HG03175 (cell line): ENCODE measurements around the gene EPHB4.
"Not testable (repeated sequence)": the region's sequence is repeated elsewhere in the genome, so short reads cannot be mapped to it uniquely, and the experiment has no call there.

ENCODE experiments used
- ATAC-seq: cut with Tn5 transposase; IDR thresholded peaks from one replicate; pipeline ENCODE4 v1.9.1; 2021; ENCODE audit warnings: mild to moderate bottlenecking, moderate library complexity; ENCODE audit not compliant: unreplicated experiment

The EPHB4 gene

DNA sequence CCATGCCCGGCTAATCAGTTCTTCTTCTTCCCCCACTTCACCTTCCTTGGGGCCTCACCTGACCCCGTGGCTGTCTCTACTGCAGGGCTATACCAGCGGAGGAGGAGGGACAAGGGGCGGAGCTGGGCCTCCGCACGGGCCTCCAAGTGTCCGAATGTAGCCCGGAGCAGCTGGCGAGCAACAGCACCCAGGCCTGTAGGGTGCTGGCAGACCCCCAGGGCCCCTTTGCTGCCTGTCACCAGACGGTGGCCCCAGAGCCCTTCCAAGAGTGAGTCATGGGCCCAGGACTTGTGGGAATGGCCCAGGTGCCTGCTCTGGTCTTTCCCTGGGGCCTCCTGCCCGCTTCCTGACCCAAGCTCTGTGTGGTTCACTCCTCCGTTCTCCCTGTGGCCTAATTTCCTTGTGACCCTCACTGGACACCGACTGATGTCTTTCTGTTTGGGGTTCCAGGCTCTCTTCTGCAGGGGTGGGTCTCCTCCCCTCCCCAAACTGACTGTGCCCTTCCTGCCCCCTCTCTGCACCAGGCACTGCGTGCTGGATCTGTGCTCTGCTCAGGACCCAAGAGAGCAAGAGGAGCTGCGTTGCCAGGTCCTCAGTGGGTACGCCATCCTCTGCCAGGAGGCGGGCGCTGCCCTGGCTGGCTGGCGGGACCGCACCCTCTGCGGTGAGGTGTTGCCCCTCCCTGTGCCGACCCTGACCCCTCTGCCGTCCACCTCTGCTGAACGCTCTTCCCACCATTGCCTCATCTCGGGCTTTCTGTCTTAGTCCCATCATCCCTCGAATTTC, 35.2 kb downstream of the EPHB4 start:
- ATAC-seq = no peak

DNA sequence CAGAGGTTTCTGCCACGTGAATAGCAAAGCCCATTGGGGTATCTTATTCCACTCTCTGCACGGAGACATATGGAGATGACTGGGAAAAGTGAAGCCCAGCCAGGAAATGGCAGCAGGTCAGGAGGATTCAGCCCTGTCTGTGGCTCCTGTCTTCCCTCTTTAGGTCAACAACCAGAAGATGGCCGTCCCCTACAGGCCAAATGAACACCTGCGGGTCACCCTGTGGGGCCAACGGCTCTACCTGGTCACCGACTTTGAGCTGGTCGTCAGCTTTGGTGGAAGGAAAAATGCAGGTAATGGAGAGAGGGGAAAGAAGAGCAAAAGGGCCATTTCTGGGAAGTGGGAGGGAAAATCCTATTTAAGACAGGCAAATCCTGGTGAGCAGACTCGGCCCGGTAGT, 38.3 kb downstream of the EPHB4 start:
- ATAC-seq = no peak

DNA sequence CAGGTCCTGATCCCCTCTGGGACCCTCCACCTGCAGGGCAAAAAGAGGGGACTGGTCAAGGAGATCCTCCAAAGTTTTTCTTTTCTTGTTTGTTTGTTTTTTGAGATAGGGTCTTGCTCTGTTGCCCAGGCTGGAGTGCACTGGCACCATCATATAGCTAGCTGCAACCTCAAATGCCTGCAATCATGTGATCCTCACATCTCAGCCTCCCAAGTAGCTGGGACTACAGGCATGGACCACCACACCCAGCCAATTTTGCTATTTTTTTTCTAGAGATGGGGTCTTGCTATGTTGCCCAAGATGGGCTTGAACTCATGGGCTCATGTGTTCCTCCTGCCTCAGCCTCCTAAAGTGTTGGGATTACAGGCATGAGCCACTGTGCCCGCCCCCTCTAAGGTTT, 41.0 kb downstream of the EPHB4 start:
- no peak for ATAC-seq

GRCh38 chr7:100785878-100786277, 41.4 kb downstream of the EPHB4 start:
- no peak for ATAC-seq

- ATAC-seq = no peak
These were observed 43.5 kb downstream of the EPHB4 start for GRCh38 chr7:100783804-100784203.

- ATAC-seq = no peak
These were observed 46.1 kb downstream of the EPHB4 start for GRCh38 chr7:100781255-100781654.

DNA sequence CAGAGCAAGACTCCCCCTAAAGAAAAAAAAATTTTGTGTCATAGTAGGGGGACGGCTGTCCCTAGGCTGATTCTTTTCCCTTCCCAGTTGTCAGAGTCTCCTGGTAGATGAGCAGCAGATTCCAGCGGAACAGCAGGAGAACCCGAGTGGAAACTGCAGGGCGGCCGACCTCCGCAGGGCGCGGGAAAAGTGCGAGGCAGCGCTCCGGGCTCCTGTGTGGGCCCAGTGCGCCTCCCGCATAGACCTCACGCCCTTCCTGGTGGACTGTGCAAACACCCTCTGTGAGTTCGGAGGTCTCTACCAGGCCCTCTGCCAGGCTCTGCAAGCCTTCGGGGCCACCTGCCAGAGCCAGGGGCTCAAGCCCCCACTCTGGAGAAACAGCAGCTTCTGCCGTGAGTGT, 48.0 kb downstream of the EPHB4 start:
- ATAC-seq = no peak

GRCh38 chr7:100778061-100778621, 49.2 kb downstream of the EPHB4 start:
- ATAC-seq = no peak

DNA sequence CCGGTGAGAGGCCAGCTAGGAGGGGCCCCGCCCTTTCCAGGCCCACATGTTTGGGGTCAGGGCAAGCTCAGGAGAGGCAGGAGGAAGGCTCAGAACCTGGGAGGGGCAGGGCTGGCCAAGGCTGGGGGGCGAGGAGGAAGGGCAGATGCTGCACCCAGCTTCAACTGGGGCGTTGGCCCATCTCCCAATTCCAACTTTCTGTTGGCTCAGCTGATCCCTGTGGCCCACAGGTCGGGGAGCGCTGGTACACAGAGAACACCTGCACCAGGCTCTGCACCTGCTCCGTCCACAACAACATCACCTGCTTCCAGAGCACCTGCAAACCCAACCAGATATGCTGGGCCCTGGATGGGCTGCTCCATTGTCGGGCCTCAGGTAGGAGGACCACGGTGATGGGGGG, 53.8 kb downstream of the EPHB4 start:
- no peak for ATAC-seq

- no peak for ATAC-seq
These were observed 58.5 kb downstream of the EPHB4 start for GRCh38 chr7:100768784-100769183.

- ATAC-seq = no peak
These were observed 62.1 kb downstream of the EPHB4 start for GRCh38 chr7:100765250-100765649.

GRCh38 chr7:100764841-100765240, 62.5 kb downstream of the EPHB4 start:
- no peak for ATAC-seq

DNA sequence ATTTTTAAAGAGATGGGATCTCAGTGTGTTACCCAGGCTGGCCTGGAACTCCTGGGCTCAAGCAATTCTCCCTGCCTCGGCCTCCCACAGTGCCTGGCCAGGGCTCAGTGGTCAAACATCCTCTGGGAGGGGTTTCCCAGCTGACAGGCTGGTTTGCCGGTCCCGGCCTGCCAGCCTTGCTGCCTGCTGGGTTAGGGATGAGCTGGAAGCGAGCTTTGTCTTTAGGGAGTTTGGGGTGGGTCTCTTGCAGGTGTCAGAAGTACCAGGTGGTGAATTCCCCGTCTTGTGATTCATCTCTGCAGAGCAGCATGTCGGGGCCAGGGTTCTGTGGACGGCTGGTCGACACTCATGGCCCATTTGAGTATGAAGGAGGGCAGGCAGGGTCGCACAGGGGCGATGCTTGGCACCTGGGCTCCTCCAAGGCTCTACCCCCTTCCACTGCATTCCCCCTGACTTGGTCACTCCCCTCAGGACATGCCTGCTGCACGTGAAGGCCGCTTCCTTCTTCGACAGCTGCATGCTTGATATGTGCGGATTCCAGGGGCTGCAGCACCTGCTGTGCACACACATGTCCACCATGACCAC, 63.7 kb downstream of the EPHB4 start:
- no peak for ATAC-seq

- ATAC-seq = not testable (repeated sequence)
These were observed 64.5 kb downstream of the EPHB4 start for GRCh38 chr7:100762841-100763240.

GRCh38 chr7:100759357-100760171, 67.8 kb downstream of the EPHB4 start:
- no peak for ATAC-seq

GRCh38 chr7:100753750-100754149, 73.6 kb downstream of the EPHB4 start:
- ATAC-seq = no peak

GRCh38 chr7:100752994-100753393, 74.3 kb downstream of the EPHB4 start:
- ATAC-seq = no peak
